ENCODE measurements around the gene ARHGAP31.

ARHGAP31 gene

DNA sequence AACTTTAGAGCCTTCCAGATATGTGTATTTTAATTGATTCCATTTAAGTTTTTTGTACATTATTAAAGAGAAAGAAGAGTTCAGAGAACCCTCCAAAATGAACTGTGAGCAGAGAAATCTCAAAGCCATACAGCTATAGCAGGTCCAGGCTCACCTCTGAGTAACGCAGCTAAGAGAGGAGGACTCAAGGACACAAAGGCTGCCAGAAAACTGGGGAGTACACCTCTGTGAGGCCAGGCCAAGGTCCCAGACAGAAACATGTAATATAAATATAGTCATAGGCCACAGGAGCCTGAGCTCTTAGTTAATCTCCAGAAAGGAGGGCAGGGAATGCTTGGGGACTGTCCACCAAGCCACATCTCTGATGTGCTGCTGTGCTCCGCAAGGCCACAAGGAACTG lies 102.7 kb downstream of the ARHGAP31 start:
- no peak for DNase-seq (ENCODE audit: low spot score)

DNA sequence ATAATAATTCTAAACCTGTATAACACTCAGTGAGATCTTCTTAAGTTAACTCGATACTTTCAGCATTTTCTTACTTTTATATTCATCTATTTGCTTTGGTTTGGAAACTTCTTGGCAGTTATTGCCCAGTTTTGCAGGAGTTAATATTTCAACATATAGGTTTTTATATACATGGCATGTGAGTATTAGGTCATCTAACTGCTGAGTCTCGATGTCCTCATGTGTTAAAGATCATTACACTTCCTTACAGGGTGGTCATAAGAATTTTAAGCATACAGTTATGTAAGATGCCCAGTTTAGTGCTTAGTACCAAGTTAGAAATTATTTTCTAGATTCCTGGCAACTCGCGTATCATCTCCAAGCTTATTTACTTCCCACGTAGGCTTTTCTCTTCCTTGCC lies 106.3 kb downstream of the ARHGAP31 start:
- DNase-seq (ENCODE audit: low spot score): no peak

DNA sequence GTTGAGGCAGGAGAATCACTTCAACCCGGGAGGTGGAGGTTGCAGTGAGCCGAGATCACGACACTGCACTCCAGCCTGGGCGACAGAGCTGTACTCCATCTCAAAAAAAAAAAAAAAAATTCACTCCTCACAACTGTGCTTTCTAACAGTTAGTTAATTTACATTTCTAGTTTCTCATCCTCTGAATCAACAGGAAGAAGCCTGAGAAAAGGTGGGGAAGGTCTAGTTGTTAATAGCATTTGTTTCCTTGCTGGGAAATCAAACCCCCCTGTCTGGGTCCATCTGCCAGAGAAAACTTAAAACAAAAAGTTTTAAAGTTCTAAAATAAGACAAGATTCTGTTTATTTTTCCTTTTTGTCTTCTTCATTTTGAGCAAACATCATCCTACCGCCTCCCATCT lies 106.9 kb downstream of the ARHGAP31 start:
- no peak for DNase-seq (ENCODE audit: low spot score)

DNA sequence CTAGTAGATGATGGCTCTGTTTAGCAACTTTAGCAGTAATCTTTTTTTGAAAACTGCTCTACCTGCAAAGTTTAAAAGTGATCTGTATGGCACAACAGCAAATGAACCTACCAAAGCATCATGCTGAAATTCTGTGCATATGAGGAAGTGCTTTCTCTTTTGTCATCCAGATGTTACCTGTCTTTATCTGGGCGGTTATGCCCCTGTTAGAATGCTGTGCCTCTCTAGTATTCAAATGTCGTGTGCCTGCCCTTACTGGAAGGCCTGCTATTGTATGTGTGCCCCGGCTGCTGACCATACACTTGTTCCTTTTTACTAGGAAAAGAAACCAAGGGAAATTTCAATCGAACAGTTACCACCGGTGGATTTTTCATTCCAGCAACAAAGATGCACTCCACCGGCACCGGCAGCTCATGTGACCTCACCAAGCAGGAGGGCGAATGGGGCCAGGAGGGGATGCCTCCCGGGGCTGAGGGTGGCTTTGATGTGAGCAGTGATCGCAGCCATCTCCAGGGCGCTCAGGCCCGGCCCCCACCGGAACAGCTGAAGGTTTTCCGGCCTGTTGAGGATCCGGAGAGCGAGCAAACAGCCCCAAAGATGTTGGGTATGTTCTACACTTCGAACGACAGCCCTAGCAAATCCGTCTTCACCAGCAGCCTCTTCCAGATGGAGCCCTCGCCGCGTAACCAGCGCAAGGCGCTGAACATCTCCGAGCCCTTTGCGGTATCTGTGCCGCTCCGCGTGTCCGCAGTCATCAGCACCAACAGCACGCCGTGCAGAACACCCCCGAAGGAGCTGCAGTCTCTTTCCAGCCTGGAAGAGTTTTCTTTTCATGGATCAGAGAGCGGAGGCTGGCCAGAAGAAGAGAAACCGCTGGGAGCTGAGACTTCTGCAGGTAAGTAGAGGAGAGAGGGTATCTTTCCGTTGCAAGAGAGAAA lies 107.6 kb downstream of the ARHGAP31 start:
- DNase-seq (ENCODE audit: low spot score): no peak

DNA sequence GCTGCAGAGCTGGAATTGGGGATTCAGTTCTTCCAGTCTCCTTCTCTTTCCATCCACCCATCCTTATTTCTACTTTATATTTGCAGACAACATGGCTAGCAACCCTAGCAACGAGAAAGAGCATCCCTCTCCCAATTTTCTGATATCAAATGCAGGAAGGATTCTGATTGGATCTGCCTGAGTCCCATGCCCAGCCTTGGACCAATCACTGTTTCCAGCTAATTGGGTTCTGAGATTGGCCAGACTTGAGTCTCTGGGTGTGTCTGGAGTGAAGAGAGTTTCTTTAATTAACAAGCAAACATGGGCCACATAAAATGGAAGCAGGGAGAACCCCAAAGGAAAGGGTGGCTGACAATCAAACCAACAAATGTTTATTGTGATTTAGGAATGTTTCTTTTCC lies 108.6 kb downstream of the ARHGAP31 start:
- no peak for DNase-seq (ENCODE audit: low spot score)

DNA sequence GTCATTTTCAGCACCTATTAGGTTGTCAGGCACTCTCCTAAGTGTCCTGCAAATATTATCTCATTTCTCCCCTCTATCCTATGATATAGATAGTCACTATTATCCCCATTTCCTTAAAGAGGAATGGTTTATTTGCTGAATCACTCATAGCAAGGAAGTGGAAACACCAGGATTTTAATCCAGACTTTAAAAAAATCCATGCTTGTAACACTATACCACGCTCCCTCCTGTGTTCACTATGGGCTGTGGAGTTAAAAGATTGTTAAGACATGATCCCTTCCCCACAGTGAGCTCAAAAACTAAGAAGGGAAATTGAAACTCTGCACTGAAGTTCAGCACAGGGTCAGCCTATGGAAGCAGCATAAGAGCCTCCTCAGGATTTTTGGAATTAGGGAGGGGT lies 109.0 kb downstream of the ARHGAP31 start:
- no peak for DNase-seq (ENCODE audit: low spot score)

DNA sequence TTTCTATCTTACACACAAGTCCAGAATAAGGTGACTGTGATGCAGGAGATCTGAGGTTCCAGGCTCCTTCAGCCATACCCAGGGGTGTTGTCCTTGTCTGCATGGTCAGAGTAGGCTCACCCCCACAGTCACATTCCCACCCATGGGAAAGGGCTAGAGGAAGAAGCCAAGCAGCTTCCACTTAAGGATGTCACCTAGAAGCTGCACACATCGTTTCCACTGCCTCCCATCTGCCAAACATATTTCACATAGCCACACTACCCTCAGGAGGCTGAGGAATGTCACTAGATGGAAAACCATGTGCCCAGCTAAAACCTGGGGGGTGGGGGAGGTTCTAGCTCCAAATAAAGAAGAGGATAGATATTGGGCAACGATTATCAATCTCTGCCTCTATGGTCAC lies 111.1 kb downstream of the ARHGAP31 start:
- no peak for DNase-seq (ENCODE audit: low spot score)

DNA sequence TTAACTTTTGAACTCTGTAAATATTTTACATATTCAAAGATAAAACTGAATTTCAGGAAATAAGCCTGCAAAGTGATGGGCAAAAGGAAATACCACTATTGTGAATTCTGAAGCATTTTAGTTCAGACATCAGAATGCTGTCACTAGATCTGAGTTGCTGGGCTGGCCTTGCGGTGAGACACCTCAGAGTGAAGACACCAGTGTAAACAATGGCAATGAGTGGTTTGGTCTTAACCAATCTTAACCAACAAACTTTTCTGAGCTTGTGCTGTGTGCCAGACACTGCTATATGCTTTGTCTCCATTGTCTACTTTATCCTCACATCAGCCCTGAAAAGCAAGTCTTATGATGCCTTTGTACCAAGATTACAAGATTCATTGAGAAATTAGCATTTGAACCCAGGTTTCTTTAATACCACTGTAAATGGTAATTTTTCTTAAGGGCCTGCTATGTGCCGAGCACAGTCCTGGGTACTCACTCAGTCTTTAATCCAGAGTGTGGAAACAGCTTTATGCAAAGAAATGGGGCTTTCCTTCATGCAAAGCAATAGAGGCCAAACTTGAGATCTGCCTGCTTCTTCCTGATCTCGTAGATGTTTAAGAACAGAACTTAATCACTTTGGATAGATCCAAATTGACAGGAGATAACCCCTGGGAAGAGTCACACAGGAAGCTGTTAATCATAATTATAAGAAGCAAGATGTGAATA lies 114.2 kb downstream of the ARHGAP31 start:
- DNase-seq (ENCODE audit: low spot score): no peak

DNA sequence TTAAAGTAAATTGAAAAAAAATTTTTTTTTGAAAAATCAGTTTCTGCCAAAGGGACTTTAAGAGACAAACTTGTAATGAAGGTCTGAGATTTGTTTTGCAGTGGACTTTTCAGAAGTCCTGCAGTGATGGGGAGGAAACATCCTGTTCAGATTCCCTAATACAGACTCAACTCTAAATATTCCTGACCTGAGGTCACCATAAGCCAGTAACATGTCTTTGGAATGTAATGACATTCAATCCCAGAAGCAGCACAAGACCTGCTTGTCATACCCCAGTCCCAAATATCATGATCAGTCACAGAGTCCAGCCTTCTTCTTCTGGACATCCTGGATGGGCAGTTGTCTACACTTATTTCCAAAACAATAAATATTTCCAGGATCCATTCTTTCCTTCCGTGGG lies 115.7 kb downstream of the ARHGAP31 start:
- DNase-seq (ENCODE audit: low spot score): no peak

DNA sequence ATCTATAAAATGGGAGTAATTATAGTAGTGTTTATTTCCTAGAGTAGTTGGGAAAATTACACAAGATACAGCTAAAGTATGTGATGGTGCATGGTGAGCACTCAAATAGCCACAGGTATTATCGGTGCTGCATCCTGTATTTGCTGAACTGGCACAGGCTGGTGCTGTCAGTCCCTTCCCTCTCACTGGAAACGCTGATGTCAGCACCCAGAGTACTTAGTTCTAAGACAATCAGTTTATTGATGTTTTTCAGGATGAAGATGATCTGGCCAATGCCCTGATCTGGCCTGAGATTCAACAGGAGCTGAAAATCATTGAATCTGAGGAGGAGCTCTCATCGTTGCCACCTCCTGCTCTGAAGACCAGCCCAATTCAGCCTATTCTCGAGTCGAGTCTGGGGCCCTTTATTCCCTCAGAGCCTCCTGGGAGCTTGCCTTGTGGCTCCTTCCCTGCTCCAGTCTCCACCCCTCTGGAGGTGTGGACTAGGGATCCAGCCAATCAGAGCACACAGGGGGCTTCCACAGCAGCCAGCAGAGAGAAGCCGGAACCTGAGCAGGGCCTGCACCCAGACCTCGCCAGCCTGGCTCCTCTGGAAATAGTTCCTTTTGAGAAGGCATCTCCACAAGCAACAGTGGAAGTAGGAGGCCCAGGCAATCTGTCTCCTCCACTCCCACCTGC lies 119.6 kb downstream of the ARHGAP31 start:
- no peak for DNase-seq (ENCODE audit: low spot score)

DNA sequence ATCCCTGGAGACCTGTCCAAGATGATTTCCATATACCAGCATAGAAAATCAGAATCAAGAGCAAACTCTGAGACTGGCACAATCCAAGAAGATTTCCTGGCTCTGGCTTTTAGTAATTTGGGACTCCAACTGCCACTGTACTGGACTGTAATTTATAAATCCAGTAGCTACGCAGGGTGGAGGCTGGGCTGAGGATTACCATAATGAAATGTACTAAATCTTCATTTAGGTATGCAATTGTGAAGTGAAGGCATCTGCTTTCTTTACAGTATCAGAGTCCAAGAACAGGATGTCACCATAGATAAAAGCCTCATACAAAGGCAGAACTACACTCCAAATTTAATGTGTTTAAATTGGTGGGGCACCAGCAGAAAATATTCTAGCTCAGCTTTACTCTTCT lies 122.7 kb downstream of the ARHGAP31 start:
- no peak for DNase-seq (ENCODE audit: low spot score)

DNA sequence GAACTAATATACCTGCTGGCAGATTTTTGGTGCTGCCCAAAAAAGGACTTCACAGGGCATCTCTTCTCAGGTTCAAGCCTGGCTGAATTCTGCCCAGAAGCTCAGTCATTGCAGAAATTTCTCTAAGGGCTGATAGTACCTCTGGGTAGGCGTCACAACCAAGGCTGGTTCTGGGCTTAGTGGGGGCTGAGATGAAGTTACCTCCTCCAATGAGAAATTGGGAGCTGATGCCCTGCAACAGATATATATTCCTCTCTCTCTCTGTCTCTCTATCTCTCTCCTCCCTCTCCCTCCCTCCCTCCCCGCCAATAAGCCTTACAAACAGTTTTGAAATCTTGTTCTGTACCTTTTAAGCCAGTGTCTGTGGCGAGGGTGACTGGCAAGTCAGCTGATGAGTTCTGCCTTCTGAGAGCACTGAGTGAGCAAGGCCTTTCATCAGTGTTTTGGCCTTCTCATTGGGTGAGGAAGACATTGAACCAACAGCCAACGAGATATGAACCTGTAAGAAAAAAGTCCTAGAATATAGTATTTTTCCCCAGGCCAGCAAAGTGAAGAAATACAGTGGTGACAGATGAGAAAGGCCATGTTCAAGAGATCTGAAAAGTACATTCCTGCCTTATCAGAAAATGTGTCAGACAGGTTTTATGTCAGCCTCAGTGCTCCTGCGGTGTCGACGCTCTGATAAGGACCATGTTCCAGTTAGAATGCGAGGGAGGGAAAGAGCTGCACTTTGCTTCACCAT lies 123.8 kb downstream of the ARHGAP31 start:
- no peak for DNase-seq (ENCODE audit: low spot score)

DNA sequence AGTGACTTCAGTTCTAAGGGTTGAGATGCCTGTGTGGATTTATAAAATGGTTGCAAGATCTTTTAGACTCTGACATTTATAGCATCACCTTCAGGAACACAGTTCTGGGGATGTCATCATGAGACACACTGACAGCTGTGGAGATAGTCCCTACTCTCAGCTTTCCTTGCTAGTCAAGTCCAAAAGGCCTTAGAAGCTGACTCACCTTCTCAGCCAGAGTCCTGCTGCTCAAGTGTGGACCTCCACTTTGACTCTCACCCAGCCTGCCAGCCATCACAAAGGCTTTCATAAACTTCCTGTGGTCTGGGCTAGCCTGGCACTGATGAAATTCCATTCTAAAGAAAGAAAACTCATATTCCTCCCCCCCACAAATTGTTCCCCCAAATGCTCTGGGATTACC lies 124.5 kb downstream of the ARHGAP31 start:
- no peak for DNase-seq (ENCODE audit: low spot score)

DNA sequence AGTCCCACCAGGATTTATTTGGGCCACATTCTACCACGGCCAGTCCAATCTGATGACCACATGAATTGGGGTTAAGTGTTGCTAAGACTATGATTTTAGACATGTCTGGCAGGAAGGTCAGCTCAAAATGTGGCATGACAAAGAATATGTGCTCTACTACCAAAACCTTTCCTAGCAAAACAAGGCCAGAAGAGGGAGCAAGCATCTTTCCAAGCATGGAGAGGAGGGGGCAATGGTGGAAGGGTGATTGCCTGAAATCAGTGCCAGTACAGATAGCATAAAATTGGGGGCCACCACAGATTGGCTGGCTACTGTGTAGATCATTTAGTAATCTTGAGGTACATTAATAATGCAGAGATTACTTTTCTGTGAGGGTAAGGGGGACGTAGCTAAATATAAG lies 126.0 kb downstream of the ARHGAP31 start:
- no peak for DNase-seq (ENCODE audit: low spot score)

DNA sequence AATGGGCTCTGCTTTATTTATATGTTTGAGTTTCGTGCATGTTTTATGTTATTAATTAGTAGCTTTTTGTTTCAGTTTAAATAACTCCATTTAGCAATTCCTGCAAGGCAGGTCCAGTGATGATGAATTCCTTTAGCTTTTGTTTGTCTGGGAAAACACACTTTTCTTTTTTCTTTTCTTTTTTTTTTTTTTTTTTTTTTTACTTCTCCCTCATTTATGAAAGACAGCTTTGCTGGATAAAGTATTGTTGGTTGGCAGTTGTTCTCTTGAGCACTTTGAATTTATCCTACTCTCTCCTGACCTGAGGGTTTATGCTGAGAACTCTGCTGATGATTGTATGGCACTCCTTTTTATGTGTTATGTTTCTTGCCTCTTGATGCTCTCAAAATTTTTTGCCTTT lies 133.5 kb downstream of the ARHGAP31 start:
- DNase-seq (ENCODE audit: low spot score): no peak

DNA sequence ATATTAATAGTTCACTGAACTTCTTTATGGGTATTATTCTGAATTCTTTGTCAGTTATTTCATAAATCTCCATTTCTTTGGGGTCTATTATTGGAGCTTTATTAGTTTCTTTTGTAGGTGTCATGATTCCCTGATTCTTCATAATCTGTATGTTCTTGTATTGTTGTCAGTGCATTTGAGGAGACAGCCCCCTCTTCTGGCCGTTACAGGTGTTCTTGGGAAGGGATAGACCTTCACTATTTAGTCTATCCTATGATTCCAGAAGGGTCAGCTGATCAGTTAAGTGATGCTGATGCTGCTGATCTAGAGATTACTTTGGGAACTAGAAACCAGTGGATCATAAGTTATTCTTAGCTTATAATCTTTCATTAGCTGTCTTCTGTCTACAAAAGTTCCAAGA lies 134.4 kb downstream of the ARHGAP31 start:
- no peak for DNase-seq (ENCODE audit: low spot score)

DNA sequence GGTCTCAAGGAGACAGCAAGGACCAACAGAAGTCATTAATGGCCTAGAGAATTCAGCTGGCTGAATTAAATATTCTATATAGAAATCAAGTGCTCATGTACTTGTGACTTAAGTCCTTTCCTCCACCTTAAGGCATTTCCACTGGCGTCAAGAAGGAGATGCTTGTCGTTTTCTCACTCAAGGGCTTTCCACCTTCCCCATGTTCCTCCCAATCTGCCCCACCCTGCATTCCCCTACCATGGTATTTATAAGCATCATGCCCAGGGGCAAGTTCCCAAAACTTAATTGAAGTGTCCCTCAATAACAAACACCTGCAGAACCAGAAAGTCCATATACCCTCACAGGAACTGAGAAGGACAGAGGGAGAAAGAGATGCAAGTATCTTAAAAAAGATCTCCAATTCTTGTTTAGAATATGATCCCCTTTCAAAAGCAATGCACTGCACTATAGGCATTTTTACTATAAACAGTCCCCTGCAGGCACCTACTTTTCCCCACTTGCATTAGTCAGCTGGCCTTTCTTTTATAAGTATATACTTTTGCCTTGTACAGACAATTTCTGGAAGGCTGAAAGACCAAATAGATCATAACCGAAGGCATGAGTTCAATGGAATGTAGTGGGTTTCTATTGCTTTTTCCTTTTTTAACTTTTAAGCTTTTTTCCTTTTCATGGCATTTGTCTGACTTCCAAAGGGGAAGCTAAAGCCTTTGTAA lies 139.6 kb downstream of the ARHGAP31 start:
- no peak for DNase-seq (ENCODE audit: low spot score)

DNA sequence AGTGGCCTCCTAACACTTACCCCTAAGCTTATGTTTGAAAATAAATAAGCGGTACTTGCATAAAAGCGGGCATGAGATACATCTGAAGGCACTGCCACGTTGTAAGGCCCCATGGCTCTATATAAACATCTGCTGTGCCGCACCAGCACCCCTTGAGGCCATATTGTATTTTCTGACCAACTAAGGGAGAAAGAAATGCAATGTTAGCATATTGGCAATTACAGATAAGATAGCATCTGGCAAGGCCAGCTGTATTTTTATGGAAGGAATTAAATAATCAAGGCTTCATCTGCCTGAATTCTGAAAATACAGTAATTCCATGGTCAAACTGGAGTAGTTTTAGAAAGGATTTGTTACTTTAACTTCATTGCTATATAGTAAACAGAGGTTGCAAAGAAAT lies 140.5 kb downstream of the ARHGAP31 start:
- DNase-seq (ENCODE audit: low spot score): no peak

DNA sequence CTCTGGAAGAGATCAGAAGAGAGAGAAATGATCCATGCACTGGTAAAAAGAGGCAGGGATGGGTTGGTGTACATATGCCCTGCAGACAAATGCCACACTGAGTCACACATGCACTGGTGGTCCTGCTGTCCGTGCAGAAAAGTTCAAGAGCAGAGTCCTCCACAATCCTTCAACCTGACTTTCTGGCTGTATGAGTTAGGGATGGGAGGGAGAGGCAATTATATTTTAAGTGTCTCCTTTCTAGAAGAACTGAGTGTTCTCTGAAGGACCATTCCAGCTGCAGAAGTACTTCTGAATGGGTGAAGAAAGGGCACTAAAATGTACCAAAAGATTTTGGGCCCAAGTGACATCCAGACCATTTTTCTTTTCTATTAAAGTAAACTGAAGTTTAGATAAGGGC lies 142.8 kb downstream of the ARHGAP31 start:
- no peak for DNase-seq (ENCODE audit: low spot score)

DNA sequence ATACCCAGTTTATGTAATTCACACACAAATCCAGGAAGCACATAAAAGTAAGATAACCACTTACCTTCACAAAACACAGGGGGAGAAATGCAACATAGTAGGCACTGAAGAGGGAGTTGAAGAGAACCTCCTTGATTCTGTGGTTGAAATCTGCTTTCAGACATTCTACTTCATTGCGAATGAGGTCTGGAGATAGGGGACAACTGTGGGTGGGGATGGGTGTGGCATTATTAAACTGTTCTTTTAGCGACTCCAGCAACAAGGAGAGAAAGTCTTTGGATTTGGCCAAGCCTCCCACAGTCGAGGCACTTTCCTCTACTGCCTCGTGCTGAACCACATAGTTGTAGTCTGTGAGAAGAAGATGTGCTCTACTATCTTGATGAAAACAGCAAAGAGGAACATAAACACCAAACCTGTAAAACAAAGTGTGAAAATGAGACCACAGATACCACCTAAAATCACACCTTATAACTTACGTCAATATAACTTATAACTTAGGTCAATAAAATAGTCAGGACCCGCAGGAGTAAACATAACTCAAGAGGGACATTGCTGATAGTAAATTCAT lies 143.6 kb downstream of the ARHGAP31 start:
- DNase-seq (ENCODE audit: low spot score): no peak

DNA sequence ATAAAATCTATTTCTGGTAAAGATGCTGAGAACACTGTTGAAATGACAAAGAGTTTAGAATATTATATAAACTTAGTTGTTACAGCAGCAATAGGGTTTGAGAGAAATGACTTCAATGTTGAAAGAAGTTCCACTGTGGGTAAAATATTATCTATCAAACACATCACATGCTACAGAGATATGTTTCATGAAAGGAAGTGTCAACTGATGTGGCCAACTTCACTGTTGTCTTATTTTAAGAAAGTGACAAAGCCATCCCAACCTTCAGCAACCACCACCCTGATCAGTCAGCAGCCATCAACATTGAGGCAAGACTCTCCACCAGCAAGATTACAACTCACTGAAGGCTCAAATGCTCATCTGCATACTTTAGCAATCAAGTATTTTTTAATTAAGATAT lies 149.0 kb downstream of the ARHGAP31 start:
- DNase-seq (ENCODE audit: low spot score): no peak
